ENCODE results near the gene NUDT14.

NUDT14 gene

DNA sequence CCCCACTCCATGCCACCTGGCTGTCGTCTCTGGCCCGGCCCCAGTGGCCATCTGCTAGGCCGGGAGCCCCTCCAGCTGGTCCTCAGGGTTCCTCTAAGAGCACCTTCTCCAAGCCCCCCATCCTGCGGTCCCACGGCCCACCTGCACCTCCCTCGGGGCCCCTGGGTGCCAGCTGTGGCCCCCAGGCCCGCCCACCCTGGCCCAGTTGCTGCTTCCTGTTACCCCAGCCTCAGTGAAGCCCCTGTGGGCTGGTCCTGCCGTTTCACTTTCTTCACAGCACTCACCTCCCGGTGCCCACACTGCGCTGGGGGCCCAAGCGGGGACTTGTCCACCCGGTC is 27.6 kb upstream of the NUDT14 start:
- no peak for DNase-seq (ENCODE audit: extremely low read depth, low read depth)
- TF ChIP-seq CTCF (IDR thresholded peaks at IDR 0.05; ENCODE audit: low read depth, low read length, missing control alignments): no peak
- no peak overlapping the region for H3K4me3 ChIP-seq (replicated peaks; ENCODE audit: low read depth, low read length)

DNA sequence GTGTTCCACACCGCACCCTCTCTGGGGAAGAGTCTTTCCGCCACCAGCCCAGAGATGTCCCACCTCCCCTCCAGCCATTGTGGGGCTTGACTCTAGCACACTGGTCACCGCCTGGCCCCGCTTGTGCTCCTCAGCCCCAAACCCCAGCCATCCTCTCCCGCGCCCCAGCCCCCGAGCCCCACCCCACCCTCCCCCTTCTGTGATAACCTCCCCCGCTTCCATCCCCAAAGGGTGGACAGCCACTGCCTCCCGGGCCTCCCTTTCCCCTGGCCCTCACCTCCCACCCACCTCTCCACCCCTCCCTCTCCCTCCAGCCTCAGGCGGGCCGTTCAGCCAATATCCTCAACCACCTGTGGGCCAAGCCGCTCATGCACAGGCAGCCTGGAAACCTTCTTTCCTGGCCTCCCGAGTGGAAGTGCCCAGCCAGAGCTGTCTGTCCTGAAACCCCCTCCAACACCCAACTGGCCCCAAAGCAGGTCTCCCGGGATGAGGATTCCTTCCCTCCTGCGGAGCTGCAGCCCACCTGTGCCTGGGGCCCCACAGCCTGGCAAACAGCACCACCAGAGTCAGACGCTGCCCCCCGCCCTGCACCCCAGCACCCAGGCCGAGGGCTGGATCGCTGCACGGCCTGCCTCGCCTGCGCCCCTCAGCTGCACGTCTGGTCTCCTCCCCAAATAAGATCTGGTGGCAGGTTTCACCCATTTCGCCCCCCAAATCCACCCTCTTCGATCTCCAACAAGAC is 27.1 kb upstream of the NUDT14 start:
- no peak for DNase-seq (ENCODE audit: extremely low read depth, low read depth)
- TF ChIP-seq CTCF (IDR thresholded peaks at IDR 0.05; ENCODE audit: low read depth, low read length, missing control alignments): no peak
- H3K4me3 ChIP-seq (replicated peaks; ENCODE audit: low read depth, low read length): no peak overlapping the region

DNA sequence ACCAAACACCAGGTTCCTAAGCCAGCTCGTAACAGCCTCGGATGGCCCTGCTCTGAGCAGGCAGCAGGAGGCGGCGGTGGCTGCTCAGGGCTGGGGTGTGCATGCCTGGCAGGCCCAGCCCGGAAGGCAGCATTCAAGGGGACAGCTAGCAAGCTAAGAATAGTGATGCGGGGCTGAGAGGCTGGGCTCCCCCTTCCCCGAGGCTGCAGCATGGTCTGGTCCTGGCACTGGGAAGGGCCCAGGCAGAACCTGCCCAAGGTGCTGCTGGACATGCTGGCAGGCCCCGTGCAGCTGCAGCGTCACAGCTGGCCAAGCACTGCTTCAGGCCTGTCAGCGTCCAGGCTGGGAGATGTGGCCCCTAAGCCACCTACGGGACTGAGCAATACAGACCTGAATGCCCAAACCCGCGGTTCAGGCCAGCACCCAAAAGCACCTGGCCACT is 26.4 kb upstream of the NUDT14 start:
- H3K4me3 ChIP-seq (replicated peaks; ENCODE audit: low read depth, low read length): no peak overlapping the region
- DNase-seq (ENCODE audit: extremely low read depth, low read depth): no peak
- TF ChIP-seq CTCF (IDR thresholded peaks at IDR 0.05; ENCODE audit: low read depth, low read length, missing control alignments): no peak

- no peak for TF ChIP-seq CTCF (IDR thresholded peaks at IDR 0.05; ENCODE audit: low read depth, low read length, missing control alignments)
- H3K4me3 ChIP-seq (replicated peaks; ENCODE audit: low read depth, low read length): no peak overlapping the region
- DNase-seq (ENCODE audit: extremely low read depth, low read depth): no peak
Measured at GRCh38 chr14:105206873-105207272, 25.8 kb upstream of the NUDT14 start.

GRCh38 chr14:105205673-105206208 is 24.6 kb upstream of the NUDT14 start:
- no peak for TF ChIP-seq CTCF (IDR thresholded peaks at IDR 0.05; ENCODE audit: low read depth, low read length, missing control alignments)
- no peak for DNase-seq (ENCODE audit: extremely low read depth, low read depth)
- no peak overlapping the region for H3K4me3 ChIP-seq (replicated peaks; ENCODE audit: low read depth, low read length)

GRCh38 chr14:105204931-105205672 is 24.0 kb upstream of the NUDT14 start:
- no peak for TF ChIP-seq CTCF (IDR thresholded peaks at IDR 0.05; ENCODE audit: low read depth, low read length, missing control alignments)
- DNase-seq (ENCODE audit: extremely low read depth, low read depth): no peak
- no peak overlapping the region for H3K4me3 ChIP-seq (replicated peaks; ENCODE audit: low read depth, low read length)

Data from HFF-Myc (cell line).